HepG2 (cell line): ENCODE results near the gene HLF. TPM values are rescaled to one million over a fixed set of nuclear protein-coding genes. Genes with fewer than 3 reads are reported as not detected.

Source experiments
- ATAC-seq: fragments of 200-7000 bp; cut with Tn5 transposase; 3 replicates; pipeline ENCODE4 v1.9.1; 2020; ENCODE audit warnings: mild to moderate bottlenecking, moderate library complexity
- BruUV-seq: library from RNA; stranded (reverse); fragments of 400-500 nt; replicated peaks from 2 replicates; lab custom pipeline; 2021; lab: Mats Ljungman, UMichigan
- CTCF ChIA-PET: fragments of 300-600 bp; formaldehyde crosslinking; extraction: SDS; loops from one replicate; lab custom pipeline; 2021; ENCODE audit warnings: low total read pairs, inconsistent platforms, low intra/inter-chr PET ratio; lab: Yijun Ruan, JAX
- POLR2A ChIA-PET: fragments of 350-600 bp; sonication (Branson Sonifier 250); formaldehyde crosslinking; loops from one replicate; lab custom pipeline; 2020; ENCODE audit warnings: antibody characterized with exemption, inconsistent platforms; lab: Yijun Ruan, JAX
- DNase-seq: peaks from one replicate; pipeline ENCODE4 v3.0.0-alpha.2; 2015; ENCODE audit warnings: low spot score
- FAIRE-seq: peaks from 3 replicates; lab custom pipeline; 2011; peaks lifted over from hg19 to GRCh38; lab: Jason Lieb, UNC
- H2AFZ ChIP-seq: one replicate; pipeline ENCODE4 v1.6.1; 2011; ENCODE audit warnings: low read length, inconsistent platforms
- H3K27ac ChIP-seq: fragments of 300-600 bp; 3 replicates; pipeline ENCODE4 v1.8.0; 2011; ENCODE audit warnings: mixed run types, mild to moderate bottlenecking, mixed read lengths, low read length, inconsistent platforms; ENCODE audit not compliant: insufficient read depth; ENCODE audit errors: extremely low read length
- H3K27me3 ChIP-seq, 2 experiments: fragments of 200-600 bp in 1 of 2; 2 replicates in 1 of 2; 3 replicates in 1 of 2; pipeline versions ENCODE4 v1.6.0 to v1.8.0; 2011; ENCODE audit warnings: low read length in 2 of 2, mild to moderate bottlenecking in 2 of 2, moderate library complexity in 2 of 2, inconsistent platforms in 1 of 2; ENCODE audit not compliant: insufficient read depth in 2 of 2, control insufficient read depth in 1 of 2
- H3K36me3 ChIP-seq, 2 experiments: fragments of 200-600 bp in 1 of 2; replicated peaks in 1 of 2; 2 replicates in 1 of 2; 3 replicates in 1 of 2; pipeline versions ENCODE4 v1.5.1 to v1.8.0; 2011; ENCODE audit warnings: low read length in 2 of 2, inconsistent platforms in 1 of 2; ENCODE audit not compliant: insufficient read depth in 2 of 2, control insufficient read depth in 1 of 2
- H3K4me1 ChIP-seq: 2 replicates; pipeline ENCODE4 v1.5.1; 2012; ENCODE audit warnings: low read length, inconsistent platforms; ENCODE audit not compliant: insufficient read depth
- H3K4me2 ChIP-seq: 2 replicates; pipeline ENCODE4 v1.6.0; 2011; ENCODE audit warnings: low read depth, low read length, inconsistent platforms
- H3K4me3 ChIP-seq, 3 experiments: fragments of 200-600 bp in 1 of 3; sonication (generic), shearing (Covaris generic) in 1 of 3; replicated peaks in 1 of 3; 2 replicates each; pipeline ENCODE4 v1.5.1; 2011 to 2016; ENCODE audit warnings: low read length in 3 of 3, inconsistent platforms in 2 of 3, low read depth in 2 of 3, mild to moderate bottlenecking in 2 of 3, control low read depth in 1 of 3, mixed read lengths in 1 of 3; ENCODE audit not compliant: insufficient read depth in 1 of 3
- H3K79me2 ChIP-seq: one replicate; pipeline ENCODE4 v1.6.1; 2011; ENCODE audit warnings: low read length, inconsistent platforms; ENCODE audit not compliant: insufficient read depth
- H3K9ac ChIP-seq: 2 replicates; pipeline ENCODE4 v1.6.0; 2011; ENCODE audit warnings: mild to moderate bottlenecking, low read depth, low read length, inconsistent platforms; ENCODE audit not compliant: insufficient read depth
- H3K9me3 ChIP-seq: 2 replicates; pipeline ENCODE4 v1.5.1; 2012; ENCODE audit warnings: mild to moderate bottlenecking, low read length
- H4K20me1 ChIP-seq: 2 replicates; pipeline ENCODE4 v1.6.0; 2011; ENCODE audit warnings: inconsistent platforms, mild to moderate bottlenecking, low read length, moderate library complexity; ENCODE audit not compliant: insufficient read depth
- AGO2 ChIP-seq: fragments of 200-400 bp; formaldehyde crosslinking; optimal IDR thresholded peaks from 2 replicates; pipeline ENCODE3; 2017; ENCODE audit warnings: mild to moderate bottlenecking, low read depth, low read length, moderate library complexity
- EED ChIP-seq: sonication (generic); formaldehyde crosslinking; IDR thresholded peaks from 2 replicates; pipeline ENCODE4 v1.5.0; 2020; ENCODE audit warnings: mild to moderate bottlenecking, missing genetic modification reagents
- GMEB1 ChIP-seq: sonication (generic); formaldehyde crosslinking; IDR thresholded peaks from 2 replicates; pipeline ENCODE4 v1.5.1; 2020; ENCODE audit warnings: missing genetic modification reagents, mild to moderate bottlenecking, borderline replicate concordance
- HOXD1 ChIP-seq: sonication (generic); formaldehyde crosslinking; IDR thresholded peaks from 2 replicates; pipeline ENCODE4 v1.5.0; 2020; ENCODE audit warnings: missing genetic modification reagents
- NKX3-1 ChIP-seq: sonication (generic); formaldehyde crosslinking; IDR thresholded peaks from 2 replicates; pipeline ENCODE4 v1.5.0; 2020; ENCODE audit warnings: missing genetic modification reagents
- RFX3 ChIP-seq: IDR thresholded peaks from 2 replicates; pipeline ENCODE4 v1.6.1; 2016; ENCODE audit warnings: missing biosample characterization, missing genetic modification reagents
- SCMH1 ChIP-seq: sonication (generic); formaldehyde crosslinking; IDR thresholded peaks from 2 replicates; pipeline ENCODE4 v1.9.0; 2021; ENCODE audit warnings: missing genetic modification reagents, mild to moderate bottlenecking, borderline replicate concordance
- STAG1 ChIP-seq: sonication (generic); formaldehyde crosslinking; IDR thresholded peaks from 2 replicates; pipeline ENCODE4 v1.4.0; 2020; ENCODE audit warnings: missing genetic modification reagents
- ZFP90 ChIP-seq: sonication (generic); formaldehyde crosslinking; IDR thresholded peaks from 2 replicates; pipeline ENCODE4 v1.8.0; 2022; ENCODE audit warnings: missing genetic modification reagents, mild to moderate bottlenecking, inconsistent platforms, borderline replicate concordance
- ZNF646 ChIP-seq: sonication (generic); formaldehyde crosslinking; IDR thresholded peaks from 2 replicates; pipeline ENCODE4 v1.9.0; 2021; ENCODE audit warnings: mild to moderate bottlenecking, missing genetic modification reagents
- ZNF740 ChIP-seq: sonication (generic); formaldehyde crosslinking; IDR thresholded peaks from 2 replicates; pipeline ENCODE4 v1.4.0; 2020; ENCODE audit warnings: missing genetic modification reagents
- WGBS: methylation state at CpG from one replicate; pipeline ENCODE4 v1.1.6; 2017; ENCODE audit warnings: low lambda C conversion rate; 5-methylcytosine and 5-hydroxymethylcytosine counted together
- in situ Hi-C: cut with HindIII; loops from 2 replicates; pipeline ENCODE4 v1.10.0; 2017; ENCODE audit warnings: low pct_unique_long_range_greater_than_20kb; ENCODE audit not compliant: extremely low pct_ligation_motif_present
- intact Hi-C: fragments of 100-400 bp; cut with micrococcal nuclease; formaldehyde crosslinking; loops from one replicate; pipeline ENCODE4 v1.10.0; 2022; ENCODE audit not compliant: unreplicated experiment
- polyA plus RNA-seq, 8 experiments: library from polyadenylated mRNA; depleted of rRNA in 3 of 8; stranded (reverse) in 7 of 8; unstranded in 1 of 8; fragments of >200 nt; fragmentation: Illumina TruSeq in 4 of 8; extraction: Trizol in 4 of 8; gene quantifications; 2 replicates each; pipeline versions ENCODE4 v1.2.1 to v1.2.3, GENCODE V29; 2011 to 2016; ENCODE audit warnings: low read depth in 4 of 8, missing spikeins in 1 of 8, mixed read lengths in 1 of 8; ENCODE audit not compliant: insufficient read depth in 1 of 8
- total RNA-seq, 5 experiments: library from RNA; depleted of rRNA; stranded (reverse); fragments of >200 nt; fragmentation: Illumina TruSeq; extraction: Trizol; gene quantifications; 2 replicates each; pipeline ENCODE4 v1.2.3, GENCODE V29; 2016; ENCODE audit warnings: low read depth in 1 of 5
- TF ChIP-seq, protein P1 (sequence below): sonication (generic); formaldehyde crosslinking; IDR thresholded peaks from 2 replicates; pipeline ENCODE4 v1.9.0; 2022; ENCODE audit warnings: low read depth, missing genetic modification reagents

The HLF gene
- total and polyA plus RNA-seq, 2 of the 13 experiments (the other 11 are each of a cell fraction or from before 2014, with no cell fraction given) = 202 to 346 TPM

DNA sequence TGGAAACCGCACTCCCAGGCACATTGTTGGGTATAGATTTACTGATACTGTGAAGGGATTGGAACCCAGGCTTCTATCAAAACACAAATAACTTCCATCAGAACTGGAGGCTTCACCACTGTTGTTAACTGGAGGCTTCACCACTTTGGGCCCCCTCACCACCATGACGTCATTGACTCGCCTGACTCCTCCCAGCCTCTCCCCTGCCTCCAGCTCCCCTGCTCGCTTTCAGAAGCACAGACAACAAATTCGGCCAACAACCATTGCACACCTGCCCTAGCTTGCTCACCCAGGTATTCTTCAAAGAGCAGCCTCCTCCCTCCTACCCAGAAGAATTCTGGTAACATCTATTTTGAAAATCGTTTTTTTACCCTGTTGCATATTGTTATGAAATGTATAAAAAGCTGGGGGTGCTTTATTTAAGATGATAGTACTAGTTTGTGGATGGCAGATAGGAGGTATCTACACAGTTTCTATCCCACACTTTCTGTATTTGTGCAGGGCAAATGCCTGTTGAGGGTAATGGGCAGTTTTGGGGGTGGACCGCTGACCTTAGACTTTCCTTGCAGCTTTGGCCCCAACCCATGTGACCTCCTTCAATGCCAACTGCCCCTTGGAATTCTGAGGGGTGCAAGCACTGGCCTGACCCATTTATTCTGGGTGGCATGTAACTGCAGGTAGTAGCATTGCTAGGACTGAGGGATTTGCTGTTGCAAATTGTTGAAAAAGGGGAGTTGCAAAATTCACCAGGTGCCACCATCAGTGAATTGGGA is 54.1 kb downstream of the HLF start:
- Histone ChIP-seq H3K79me2 (peaks cover 42% of the 10 kb centered on the region), H3K36me3 (peaks cover 55 to 77% of the 10 kb centered on the region in 2 experiments), H3K27ac (no peak overlapping the region), H4K20me1 (peaks cover 82% of the 10 kb centered on the region), H3K9ac (no peak overlapping the region), H3K4me2 (no peak overlapping the region), H3K27me3 (no peaks in the 10 kb centered on the region), H3K4me3 (no peak overlapping the region), H3K4me1 (peaks cover 10% of the 10 kb centered on the region), H3K9me3 (no peaks in the 10 kb centered on the region), H2AFZ (no peak overlapping the region)
- 93% methylated on average over 7 of the region's 7 CpGs for WGBS
- ATAC-seq (no peak), DNase-seq (no peak), FAIRE-seq (no peak)
- in situ Hi-C loops (no loop called here), intact Hi-C loops (no loop called here)
- CTCF ChIA-PET = no interaction called here
- POLR2A ChIA-PET = no interaction called here
- no TSS peak for BruUV-seq
- TF ChIP-seq ZNF646 (CRISPR knock-in tag) (no peak), ZNF740 (CRISPR knock-in tag) (no peak), AGO2 (peak; percentile 9), NKX3-1 (CRISPR knock-in tag) (no peak), STAG1 (CRISPR knock-in tag) (no peak), HOXD1 (CRISPR knock-in tag) (no peak), EED (CRISPR knock-in tag) (no peak), RFX3 (CRISPR knock-in tag) (no peak), GMEB1 (no peak), ZFP90 (CRISPR knock-in tag) (no peak), SCMH1 (CRISPR knock-in tag) (no peak)
- TF ChIP-seq, protein P1, sequence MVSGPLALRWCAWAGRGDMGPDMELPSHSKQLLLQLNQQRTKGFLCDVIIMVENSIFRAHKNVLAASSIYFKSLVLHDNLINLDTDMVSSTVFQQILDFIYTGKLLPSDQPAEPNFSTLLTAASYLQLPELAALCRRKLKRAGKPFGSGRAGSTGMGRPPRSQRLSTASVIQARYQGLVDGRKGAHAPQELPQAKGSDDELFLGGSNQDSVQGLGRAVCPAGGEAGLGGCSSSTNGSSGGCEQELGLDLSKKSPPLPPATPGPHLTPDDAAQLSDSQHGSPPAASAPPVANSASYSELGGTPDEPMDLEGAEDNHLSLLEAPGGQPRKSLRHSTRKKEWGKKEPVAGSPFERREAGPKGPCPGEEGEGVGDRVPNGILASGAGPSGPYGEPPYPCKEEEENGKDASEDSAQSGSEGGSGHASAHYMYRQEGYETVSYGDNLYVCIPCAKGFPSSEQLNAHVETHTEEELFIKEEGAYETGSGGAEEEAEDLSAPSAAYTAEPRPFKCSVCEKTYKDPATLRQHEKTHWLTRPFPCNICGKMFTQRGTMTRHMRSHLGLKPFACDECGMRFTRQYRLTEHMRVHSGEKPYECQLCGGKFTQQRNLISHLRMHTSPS (CRISPR knock-in tag) = no peak
